Measurements from ENCODE around the gene USP30. TPM values are rescaled to one million over a fixed set of nuclear protein-coding genes. Genes with fewer than 3 reads are reported as not detected.

The USP30 gene
- total RNA-seq, 1 donor from 2014 or later = 6.8 TPM

DNA sequence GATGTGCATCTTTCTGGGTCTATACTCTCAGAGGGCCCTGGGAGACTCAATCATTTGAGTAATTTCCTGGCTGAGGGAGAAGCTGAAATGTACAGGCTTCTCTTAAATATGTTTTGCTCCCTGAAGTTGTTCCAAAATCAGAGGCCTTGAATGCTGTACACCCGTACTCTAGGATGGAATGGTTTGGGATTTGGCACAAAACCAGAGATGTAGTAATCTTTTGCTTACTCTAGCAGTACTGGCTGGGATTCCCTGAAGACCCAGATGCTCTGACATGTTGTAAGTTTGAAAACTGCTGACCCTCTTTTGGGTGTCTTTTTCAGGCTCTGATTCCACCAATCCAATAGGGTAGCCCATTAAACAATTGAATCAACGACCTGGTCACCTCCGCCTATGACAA lies 74.4 kb downstream of the USP30 start:
- no peak for DNase-seq (ENCODE audit: low spot score)
- intact Hi-C loops (cut with micrococcal nuclease) = no loop called here
- H3K36me3 Mint-ChIP-seq (ENCODE audit: low read depth) = no peaks in the 10 kb centered on the region
- H3K4me1 Mint-ChIP-seq (ENCODE audit: low read depth) = no peaks in the 10 kb centered on the region
- H3K9me3 Mint-ChIP-seq = no peaks in the 10 kb centered on the region
- H3K27me3 Mint-ChIP-seq (ENCODE audit: low read depth) = no peaks in the 10 kb centered on the region
- no peak overlapping the region for H3K4me3 Mint-ChIP-seq (ENCODE audit: low read depth)
- no peak overlapping the region for H3K27ac Mint-ChIP-seq

DNA sequence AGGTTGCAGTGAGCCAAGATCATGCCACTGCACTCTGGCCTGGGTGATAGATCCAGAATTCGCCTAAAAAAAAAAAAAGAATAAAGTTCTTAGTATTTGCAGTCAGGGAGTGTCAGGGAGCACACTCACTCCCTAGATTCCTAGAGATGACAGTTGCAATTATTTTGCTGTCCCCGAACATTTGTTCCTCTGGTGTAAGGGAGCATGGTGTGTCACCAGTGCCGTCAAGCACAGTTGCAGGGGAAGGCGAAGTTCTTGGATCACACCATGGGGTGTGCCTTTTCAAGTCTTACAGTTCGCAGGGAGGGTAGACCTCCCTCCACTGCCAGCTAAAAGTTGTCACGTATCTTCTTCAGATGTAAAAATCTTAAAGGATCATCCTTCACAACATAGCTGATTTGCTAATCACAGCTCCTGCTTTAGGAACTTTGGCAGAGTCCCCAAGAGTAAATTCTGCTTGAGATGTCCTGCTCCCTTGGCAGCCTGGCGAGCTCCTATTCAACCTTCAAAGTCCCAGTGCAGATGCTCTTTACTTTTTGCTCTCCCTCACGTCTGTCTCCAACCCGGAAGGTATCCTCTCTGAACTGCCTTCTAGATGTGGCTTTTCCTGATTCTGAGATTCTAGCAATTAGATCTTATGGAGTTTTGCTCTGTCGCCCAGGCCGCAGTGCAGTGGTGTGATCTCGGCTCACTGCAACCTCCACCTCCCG lies 75.3 kb downstream of the USP30 start:
- H3K9me3 Mint-ChIP-seq = no peaks in the 10 kb centered on the region
- no peaks in the 10 kb centered on the region for H3K36me3 Mint-ChIP-seq (ENCODE audit: low read depth)

DNA sequence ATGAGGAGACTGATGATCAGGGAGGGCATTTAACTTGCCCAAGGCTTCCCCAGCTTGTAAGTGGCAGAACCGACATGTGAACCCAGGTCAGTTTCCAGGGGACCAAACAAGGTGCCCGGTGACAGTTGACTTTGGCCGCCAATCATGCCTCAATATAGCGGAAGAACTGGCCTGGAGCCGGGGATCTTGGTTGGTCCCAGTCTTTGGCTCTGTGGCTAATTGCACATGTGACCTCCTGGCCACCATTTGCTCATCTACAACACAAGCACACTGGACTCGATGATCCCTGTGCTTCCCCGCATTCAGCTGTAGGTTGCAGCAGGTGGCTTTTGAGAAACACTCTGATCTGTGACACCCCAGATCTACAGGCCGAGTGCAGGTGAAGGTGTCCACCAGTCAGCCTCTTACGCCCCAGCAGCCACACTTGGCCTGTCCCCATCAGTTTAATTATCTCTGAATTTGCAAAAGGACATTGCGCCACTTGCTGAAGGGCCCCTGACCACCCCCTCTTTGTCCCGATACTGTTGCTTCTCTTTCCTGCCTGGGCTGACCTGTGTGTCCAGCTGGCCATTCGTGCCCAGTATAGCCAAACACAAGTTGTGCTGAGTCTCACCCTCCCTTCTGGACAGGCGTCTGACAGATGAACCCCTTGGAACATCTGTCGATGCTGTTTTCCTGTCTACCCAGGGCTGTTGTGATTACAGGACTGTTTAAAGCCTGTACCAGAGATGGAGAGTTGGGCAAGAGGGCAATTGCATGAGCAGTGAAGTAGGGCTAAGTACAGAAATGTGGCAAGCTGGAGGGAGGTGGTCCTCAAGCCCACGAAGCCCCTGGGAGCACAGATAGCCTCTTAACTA lies 78.1 kb downstream of the USP30 start:
- H3K27ac Mint-ChIP-seq = no peak overlapping the region
- no peak overlapping the region for H3K4me3 Mint-ChIP-seq (ENCODE audit: low read depth)
- no peaks in the 10 kb centered on the region for H3K36me3 Mint-ChIP-seq (ENCODE audit: low read depth)
- H3K27me3 Mint-ChIP-seq (ENCODE audit: low read depth) = peaks cover 6% of the 10 kb centered on the region
- no peaks in the 10 kb centered on the region for H3K4me1 Mint-ChIP-seq (ENCODE audit: low read depth)
- H3K9me3 Mint-ChIP-seq = no peaks in the 10 kb centered on the region
- intact Hi-C loops (cut with micrococcal nuclease) = no loop called here
- no peak for DNase-seq (ENCODE audit: low spot score)

More for the DNA sequence above, 75.3 kb downstream of the USP30 start:
- Mint-ChIP-seq H3K4me1 (ENCODE audit: low read depth) (no peaks in the 10 kb centered on the region), H3K27me3 (ENCODE audit: low read depth) (no peaks in the 10 kb centered on the region), H3K4me3 (ENCODE audit: low read depth) (no peak overlapping the region), H3K27ac (no peak overlapping the region)
- no peak for DNase-seq (ENCODE audit: low spot score)
- intact Hi-C loops (cut with micrococcal nuclease) = no loop called here

DNA sequence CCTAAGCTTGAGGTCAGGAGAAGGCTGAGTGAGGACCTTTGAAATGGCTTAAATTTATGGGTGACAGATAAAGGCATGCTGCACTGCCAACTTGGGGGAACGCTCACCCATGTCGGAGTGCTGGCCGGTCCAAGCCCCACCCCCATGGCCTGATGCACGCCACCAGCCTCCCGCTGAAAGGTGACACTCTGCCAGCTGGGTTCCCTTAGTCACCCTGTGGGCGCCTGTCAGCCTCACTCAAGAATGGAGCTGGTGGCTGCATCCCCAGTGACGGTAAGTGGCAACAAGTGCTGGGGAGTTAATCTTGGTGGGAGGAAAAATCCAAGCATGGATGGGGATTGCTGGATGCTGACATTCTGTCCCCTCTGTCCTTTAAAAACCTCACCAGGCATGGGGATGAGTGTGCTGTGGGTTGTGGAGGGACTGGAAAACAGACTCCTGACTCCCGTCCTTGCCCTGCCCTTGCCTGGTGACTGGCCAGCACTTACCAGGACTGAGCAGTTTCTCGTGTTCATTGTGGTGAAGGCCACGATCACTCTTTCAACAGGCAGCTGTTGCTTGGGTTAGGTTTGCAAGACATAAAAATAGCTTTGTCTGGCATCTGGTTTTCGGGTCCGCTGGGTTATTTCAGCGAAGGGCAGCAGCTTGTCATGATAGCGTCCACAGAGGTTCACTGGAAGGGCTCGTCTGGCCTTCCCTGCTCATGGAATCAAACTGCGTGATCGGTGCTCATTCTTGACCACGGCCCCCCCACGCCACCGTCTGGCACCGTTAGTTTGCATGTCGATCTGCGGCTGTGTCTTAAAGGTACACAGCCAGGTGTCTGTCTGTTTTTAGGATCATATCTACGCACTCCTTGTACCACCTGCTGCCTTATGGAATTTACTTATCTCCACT lies 79.0 kb downstream of the USP30 start:
- H3K27me3 Mint-ChIP-seq (ENCODE audit: low read depth) = peaks cover 6% of the 10 kb centered on the region
- intact Hi-C loops (cut with micrococcal nuclease) = no loop called here
- no peak for DNase-seq (ENCODE audit: low spot score)
- H3K27ac Mint-ChIP-seq = no peak overlapping the region
- no peaks in the 10 kb centered on the region for H3K4me1 Mint-ChIP-seq (ENCODE audit: low read depth)
- no peaks in the 10 kb centered on the region for H3K36me3 Mint-ChIP-seq (ENCODE audit: low read depth)
- peaks cover 5% of the 10 kb centered on the region for H3K9me3 Mint-ChIP-seq
- H3K4me3 Mint-ChIP-seq (ENCODE audit: low read depth) = no peak overlapping the region

DNA sequence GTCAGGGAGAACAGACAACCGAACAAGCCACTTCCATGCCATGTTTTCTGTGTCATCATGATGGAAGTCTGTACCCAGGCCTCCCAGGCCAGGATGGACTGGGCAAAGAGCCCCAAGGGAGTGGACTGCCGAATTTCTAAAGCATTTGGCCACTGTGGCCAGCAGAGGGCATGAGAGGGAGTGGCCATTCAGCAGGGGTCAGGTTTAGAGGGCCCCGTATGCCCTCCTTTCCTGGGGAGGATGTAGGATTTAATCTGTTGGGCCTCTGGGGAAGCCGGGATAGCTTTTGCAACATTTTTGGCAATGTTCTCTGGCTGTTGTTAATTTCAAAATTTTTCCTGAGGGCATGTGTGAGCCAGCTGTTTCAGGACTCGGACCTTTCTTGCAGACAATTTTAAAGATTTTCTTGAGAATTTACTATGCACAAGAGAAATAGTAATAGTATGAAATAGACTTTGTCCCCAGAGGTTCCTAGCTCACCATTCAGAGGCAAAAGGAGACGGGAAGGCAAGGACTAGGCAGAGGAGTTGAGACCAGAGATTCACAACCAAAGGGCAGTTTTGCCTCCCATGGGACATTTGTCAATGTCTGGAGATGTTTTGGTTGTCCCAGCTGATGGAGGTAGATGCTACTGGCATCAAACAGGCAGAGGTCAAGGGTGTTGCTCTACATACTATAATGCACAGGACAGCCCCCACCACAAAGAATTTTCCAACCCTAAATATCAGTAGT lies 82.0 kb downstream of the USP30 start:
- Mint-ChIP-seq H3K27me3 (ENCODE audit: low read depth) (peaks cover 6% of the 10 kb centered on the region), H3K4me3 (ENCODE audit: low read depth) (no peak overlapping the region), H3K4me1 (ENCODE audit: low read depth) (no peaks in the 10 kb centered on the region), H3K27ac (no peak overlapping the region), H3K36me3 (ENCODE audit: low read depth) (no peaks in the 10 kb centered on the region), H3K9me3 (peaks cover 9% of the 10 kb centered on the region)
- intact Hi-C loops (cut with micrococcal nuclease) = no loop called here
- DNase-seq (ENCODE audit: low spot score) = no peak

DNA sequence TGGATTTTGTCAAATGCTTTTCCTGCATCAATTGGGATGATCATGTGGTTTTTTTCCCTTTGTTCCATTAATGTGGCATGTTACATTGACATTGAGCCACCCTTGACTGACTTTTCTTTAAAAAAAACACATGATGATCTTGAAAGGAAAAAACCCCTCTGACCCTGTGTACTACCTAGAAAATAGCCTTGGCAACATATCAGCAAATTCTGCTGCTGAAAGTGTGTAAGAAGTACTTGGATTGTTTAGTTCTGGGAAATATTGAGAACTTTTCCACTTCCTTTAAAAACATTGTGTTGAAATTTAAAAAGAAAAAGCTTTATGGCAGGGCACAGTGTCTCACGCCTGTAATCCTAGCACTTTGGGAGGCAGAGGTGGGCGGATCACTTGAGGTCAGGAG lies 84.7 kb downstream of the USP30 start:
- Mint-ChIP-seq H3K27me3 (ENCODE audit: low read depth) (peaks cover 8% of the 10 kb centered on the region), H3K27ac (no peak overlapping the region), H3K9me3 (peaks cover 9% of the 10 kb centered on the region), H3K4me3 (ENCODE audit: low read depth) (no peak overlapping the region), H3K36me3 (ENCODE audit: low read depth) (no peaks in the 10 kb centered on the region), H3K4me1 (ENCODE audit: low read depth) (no peaks in the 10 kb centered on the region)
- intact Hi-C loops (cut with micrococcal nuclease) = no loop called here
- DNase-seq (ENCODE audit: low spot score) = no peak

Other genes with a start within 250 kb of the USP30 start
- gene SSH1, start 195.0 kb upstream of the USP30 start, total RNA-seq = 39.8 and 48.1 TPM in 2 replicates
- not detected in 2 replicates for gene DAO, start 172.5 kb upstream of the USP30 start, total RNA-seq
- not detected in 2 replicates for gene SVOP, start 31.5 kb upstream of the USP30 start, total RNA-seq
- 33.4 and 34.9 TPM in 2 replicates for gene ALKBH2, start 40.9 kb downstream of the USP30 start, total RNA-seq
- 82.5 and 86.2 TPM in 2 replicates for gene UNG, start 45.0 kb downstream of the USP30 start, total RNA-seq
- 12.1 and 12.9 TPM in 2 replicates for gene ACACB, start 64.0 kb downstream of the USP30 start, total RNA-seq

Measured in activated T-helper 2 cell treated with anti-CD3 and anti-CD28 coated beads, Interferon-gamma antibody, Interleukin-2, Interleukin-4, amounts not matched to agents 10 μg/mL and 5 μg/mL and 100 μg/mL, durations not matched to agents 14 hours and 24 hours and 36 hours (primary cell).